WTC11 (cell line): ENCODE data around the gene SLAIN1. TPM values are rescaled to one million over a fixed set of nuclear protein-coding genes. Genes with fewer than 3 reads are reported as not detected.
A peak's percentile ranks its signal among the peaks of the same experiment; 100 is the strongest.

Experiments used
- ATAC-seq: fragments of 200-7000 bp; cut with Tn5 transposase; 2 replicates; pipeline ENCODE4 v1.10.0; 2021; ENCODE audit warnings: mild to moderate bottlenecking, moderate library complexity
- CTCF ChIA-PET: fragments of 300-600 bp; sonication (Branson Sonifier 250); formaldehyde crosslinking; loops from one replicate; lab custom pipeline; 2021; ENCODE audit warnings: antibody characterized with exemption; lab: Charles Lee
- POLR2A ChIA-PET: fragments of 350-600 bp; sonication (Branson Sonifier 250); formaldehyde crosslinking; loops from one replicate; lab custom pipeline; 2021; ENCODE audit warnings: antibody characterized with exemption; lab: Charles Lee
- DNase-seq: peaks from one replicate; pipeline ENCODE4 v3.0.0; 2021; ENCODE audit warnings: low spot score
- H3K27ac Mint-ChIP-seq: 2 replicates; pipeline ENCODE4 v1.8.0; 2021; ENCODE audit warnings: mixed read lengths
- H3K27me3 Mint-ChIP-seq: 2 replicates; pipeline ENCODE4 v1.8.0; 2021; ENCODE audit warnings: low read depth, mild to moderate bottlenecking, moderate library complexity, mixed read lengths
- H3K36me3 Mint-ChIP-seq: 2 replicates; pipeline ENCODE4 v1.8.0; 2021; ENCODE audit warnings: mixed read lengths
- H3K4me1 Mint-ChIP-seq: 2 replicates; pipeline ENCODE4 v1.8.0; 2022; ENCODE audit warnings: mixed read lengths
- H3K4me3 Mint-ChIP-seq: 2 replicates; pipeline ENCODE4 v1.8.0; 2021; ENCODE audit warnings: mild to moderate bottlenecking, moderate library complexity, mixed read lengths
- H3K9me3 Mint-ChIP-seq: 2 replicates; pipeline ENCODE4 v1.8.0; 2021; ENCODE audit warnings: mixed read lengths
- CREM ChIP-seq: sonication (generic); formaldehyde crosslinking; IDR thresholded peaks from 2 replicates; pipeline ENCODE4 v1.8.1; 2022; ENCODE audit warnings: mild to moderate bottlenecking, missing genetic modification reagents, moderate library complexity
- FOXJ3 ChIP-seq: sonication (generic); formaldehyde crosslinking; IDR thresholded peaks from 2 replicates; pipeline ENCODE4 v1.9.0; 2021; ENCODE audit warnings: missing genetic modification reagents, mild to moderate bottlenecking, borderline replicate concordance
- GABPB1 ChIP-seq: sonication (generic); formaldehyde crosslinking; IDR thresholded peaks from 2 replicates; pipeline ENCODE4 v1.8.1; 2023; ENCODE audit warnings: mild to moderate bottlenecking, missing genetic modification reagents
- HMGA2 ChIP-seq: fragments of 250-450 bp; sonication (Bioruptor Pico); IDR thresholded peaks from 2 replicates; pipeline ENCODE4 v1.4.0; 2021; ENCODE audit warnings: mild to moderate bottlenecking, moderate library complexity
- KAT7 ChIP-seq: sonication (generic); formaldehyde crosslinking; IDR thresholded peaks from 2 replicates; pipeline ENCODE4 v1.8.1; 2023; ENCODE audit warnings: missing genetic modification reagents, mild to moderate bottlenecking, borderline replicate concordance
- MXD4 ChIP-seq: fragments of 250-450 bp; sonication (Bioruptor Pico); IDR thresholded peaks from 2 replicates; pipeline ENCODE4 v1.8.0; 2021; ENCODE audit warnings: mild to moderate bottlenecking, moderate library complexity, borderline replicate concordance
- NFATC4 ChIP-seq: fragments of 250-450 bp; sonication (Bioruptor Pico); IDR thresholded peaks from 2 replicates; pipeline ENCODE4 v1.9.0; 2021; ENCODE audit warnings: mild to moderate bottlenecking
- NFYB ChIP-seq: sonication (generic); formaldehyde crosslinking; conservative IDR thresholded peaks from 2 replicates; pipeline ENCODE4 v1.8.0; 2022; ENCODE audit warnings: low read depth, missing genetic modification reagents
- NR3C1 ChIP-seq: sonication (generic); formaldehyde crosslinking; conservative IDR thresholded peaks from 2 replicates; pipeline ENCODE4 v1.8.1; 2023; ENCODE audit warnings: low read depth, mild to moderate bottlenecking, missing genetic modification reagents
- RELA ChIP-seq: sonication (generic); formaldehyde crosslinking; IDR thresholded peaks from 2 replicates; pipeline ENCODE4 v1.8.1; 2022; ENCODE audit warnings: missing genetic modification reagents, mild to moderate bottlenecking, borderline replicate concordance
- SMAD3 ChIP-seq: sonication (generic); formaldehyde crosslinking; IDR thresholded peaks from 2 replicates; pipeline ENCODE4 v1.8.0; 2022; ENCODE audit warnings: missing genetic modification reagents, mild to moderate bottlenecking, borderline replicate concordance
- TEAD1 ChIP-seq: sonication (generic); formaldehyde crosslinking; IDR thresholded peaks from 2 replicates; pipeline ENCODE4 v1.8.0; 2022; ENCODE audit warnings: mild to moderate bottlenecking, missing genetic modification reagents
- TP53 ChIP-seq: sonication (generic); formaldehyde crosslinking; IDR thresholded peaks from 2 replicates; pipeline ENCODE4 v1.8.1; 2023; ENCODE audit warnings: mild to moderate bottlenecking, missing genetic modification reagents
- ZNF423 ChIP-seq: fragments of 250-450 bp; sonication (Bioruptor Pico); IDR thresholded peaks from 2 replicates; pipeline ENCODE4 v2.1.2; 2022; ENCODE audit warnings: mild to moderate bottlenecking, moderate library complexity
- total RNA-seq: library from RNA; stranded (reverse); gene quantifications from 3 replicates; pipeline ENCODE4 v1.2.3, GENCODE V29; 2021
- TF ChIP-seq, protein P1 (sequence below): sonication (generic); formaldehyde crosslinking; conservative IDR thresholded peaks from 2 replicates; pipeline ENCODE4 v1.8.1; 2023; ENCODE audit warnings: mild to moderate bottlenecking, low read depth, missing genetic modification reagents, moderate library complexity
- TF ChIP-seq, protein P2 (sequence below): fragments of 250-450 bp; sonication (Bioruptor Pico); IDR thresholded peaks from 2 replicates; pipeline ENCODE4 v1.9.0; 2021; ENCODE audit warnings: mild to moderate bottlenecking
- TF ChIP-seq, protein P3 (sequence below): fragments of 200-600 bp; IDR thresholded peaks from 2 replicates; pipeline ENCODE4 v1.8.0; 2022; ENCODE audit warnings: antibody characterized with exemption
- TF ChIP-seq, protein P4 (sequence below): fragments of 250-450 bp; sonication (Bioruptor Pico); IDR thresholded peaks from 2 replicates; pipeline ENCODE4 v1.9.0; 2021; ENCODE audit warnings: mild to moderate bottlenecking
- TF ChIP-seq, protein P5 (sequence below): sonication (generic); formaldehyde crosslinking; IDR thresholded peaks from 2 replicates; pipeline ENCODE4 v1.8.1; 2022; ENCODE audit warnings: low read depth, missing genetic modification reagents, borderline replicate concordance
- TF ChIP-seq, protein P6 (sequence below): fragments of 250-450 bp; sonication (Bioruptor Pico); IDR thresholded peaks from 2 replicates; pipeline ENCODE4 v2.1.2; 2022; ENCODE audit warnings: mild to moderate bottlenecking, moderate library complexity

The SLAIN1 gene
- total RNA-seq, 1 experiment from 2014 or later, result 29.7 TPM

DNA sequence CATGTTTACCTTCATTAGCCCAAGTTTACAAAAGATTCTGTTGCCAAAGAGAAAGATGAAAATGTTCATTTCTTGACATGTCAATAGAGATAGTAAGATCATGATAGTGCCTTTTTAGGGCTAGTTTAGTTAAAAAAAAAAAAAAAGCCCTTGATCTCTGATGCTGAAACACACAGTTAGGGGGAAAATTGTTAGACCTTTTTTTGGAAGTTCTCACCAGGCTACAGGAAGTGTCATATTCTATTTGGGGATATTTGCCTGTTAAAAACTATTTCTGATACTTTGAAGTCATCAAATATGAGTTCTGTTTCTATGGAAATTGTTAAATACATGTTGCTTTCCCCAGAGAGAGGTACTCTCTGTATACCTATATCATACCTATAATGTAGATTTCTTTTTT lies 21.6 kb downstream of the SLAIN1 start:
- POLR2A ChIA-PET, result no interaction called here
- ATAC-seq (no peak), DNase-seq (no peak)
- Mint-ChIP-seq H3K27me3 (no peaks in the 10 kb centered on the region), H3K4me1 (peaks cover 49% of the 10 kb centered on the region), H3K4me3 (no peak overlapping the region), H3K9me3 (no peaks in the 10 kb centered on the region), H3K36me3 (peaks cover 22% of the 10 kb centered on the region), H3K27ac (peak overlapping the region; percentile 1; the same call in 1 of the 2 replicates)
- TF ChIP-seq FOXJ3 (CRISPR knock-in tag), result no peak
- no peak for TF ChIP-seq SMAD3
- TF ChIP-seq, protein P1, sequence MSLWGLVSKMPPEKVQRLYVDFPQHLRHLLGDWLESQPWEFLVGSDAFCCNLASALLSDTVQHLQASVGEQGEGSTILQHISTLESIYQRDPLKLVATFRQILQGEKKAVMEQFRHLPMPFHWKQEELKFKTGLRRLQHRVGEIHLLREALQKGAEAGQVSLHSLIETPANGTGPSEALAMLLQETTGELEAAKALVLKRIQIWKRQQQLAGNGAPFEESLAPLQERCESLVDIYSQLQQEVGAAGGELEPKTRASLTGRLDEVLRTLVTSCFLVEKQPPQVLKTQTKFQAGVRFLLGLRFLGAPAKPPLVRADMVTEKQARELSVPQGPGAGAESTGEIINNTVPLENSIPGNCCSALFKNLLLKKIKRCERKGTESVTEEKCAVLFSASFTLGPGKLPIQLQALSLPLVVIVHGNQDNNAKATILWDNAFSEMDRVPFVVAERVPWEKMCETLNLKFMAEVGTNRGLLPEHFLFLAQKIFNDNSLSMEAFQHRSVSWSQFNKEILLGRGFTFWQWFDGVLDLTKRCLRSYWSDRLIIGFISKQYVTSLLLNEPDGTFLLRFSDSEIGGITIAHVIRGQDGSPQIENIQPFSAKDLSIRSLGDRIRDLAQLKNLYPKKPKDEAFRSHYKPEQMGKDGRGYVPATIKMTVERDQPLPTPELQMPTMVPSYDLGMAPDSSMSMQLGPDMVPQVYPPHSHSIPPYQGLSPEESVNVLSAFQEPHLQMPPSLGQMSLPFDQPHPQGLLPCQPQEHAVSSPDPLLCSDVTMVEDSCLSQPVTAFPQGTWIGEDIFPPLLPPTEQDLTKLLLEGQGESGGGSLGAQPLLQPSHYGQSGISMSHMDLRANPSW (CRISPR knock-in tag), result no peak
- TF ChIP-seq TEAD1 (CRISPR knock-in tag), result no peak
- no peak for TF ChIP-seq HMGA2 (CRISPR knock-in tag)
- no peak for TF ChIP-seq ZNF423 (CRISPR knock-in tag)
- TF ChIP-seq, protein P2, sequence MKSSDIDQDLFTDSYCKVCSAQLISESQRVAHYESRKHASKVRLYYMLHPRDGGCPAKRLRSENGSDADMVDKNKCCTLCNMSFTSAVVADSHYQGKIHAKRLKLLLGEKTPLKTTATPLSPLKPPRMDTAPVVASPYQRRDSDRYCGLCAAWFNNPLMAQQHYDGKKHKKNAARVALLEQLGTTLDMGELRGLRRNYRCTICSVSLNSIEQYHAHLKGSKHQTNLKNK (CRISPR knock-in tag), result no peak
- no peak for TF ChIP-seq RELA (CRISPR knock-in tag)
- no peak for TF ChIP-seq NR3C1
- TF ChIP-seq NFYB, result no peak
- CTCF ChIA-PET, result no interaction called here

DNA sequence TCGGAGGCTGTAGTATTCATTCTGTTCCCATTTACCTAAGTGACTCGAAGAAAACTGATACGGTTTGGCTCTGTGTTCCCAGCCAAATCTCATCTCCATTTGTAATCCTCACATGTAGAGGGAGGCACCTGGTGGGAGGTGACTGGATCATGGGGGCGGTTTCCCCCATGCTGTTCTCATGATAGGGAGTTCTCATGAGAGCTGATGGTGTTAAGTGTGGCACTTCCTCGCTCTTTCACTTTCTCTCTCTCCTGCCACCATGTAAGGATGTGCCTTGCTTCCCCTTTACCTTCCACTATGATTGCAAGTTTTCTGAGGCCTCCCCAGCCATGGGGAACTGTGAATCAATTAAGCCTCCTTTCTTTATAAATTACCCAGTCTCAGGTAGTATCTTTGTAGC lies 23.5 kb downstream of the SLAIN1 start:
- POLR2A ChIA-PET, result no interaction called here
- no peak for DNase-seq
- Mint-ChIP-seq H3K27me3 (no peaks in the 10 kb centered on the region), H3K4me1 (peaks cover 54% of the 10 kb centered on the region), H3K27ac (no peak overlapping the region), H3K9me3 (no peaks in the 10 kb centered on the region), H3K4me3 (no peak overlapping the region), H3K36me3 (peaks cover 27% of the 10 kb centered on the region)
- TF ChIP-seq, protein P3, sequence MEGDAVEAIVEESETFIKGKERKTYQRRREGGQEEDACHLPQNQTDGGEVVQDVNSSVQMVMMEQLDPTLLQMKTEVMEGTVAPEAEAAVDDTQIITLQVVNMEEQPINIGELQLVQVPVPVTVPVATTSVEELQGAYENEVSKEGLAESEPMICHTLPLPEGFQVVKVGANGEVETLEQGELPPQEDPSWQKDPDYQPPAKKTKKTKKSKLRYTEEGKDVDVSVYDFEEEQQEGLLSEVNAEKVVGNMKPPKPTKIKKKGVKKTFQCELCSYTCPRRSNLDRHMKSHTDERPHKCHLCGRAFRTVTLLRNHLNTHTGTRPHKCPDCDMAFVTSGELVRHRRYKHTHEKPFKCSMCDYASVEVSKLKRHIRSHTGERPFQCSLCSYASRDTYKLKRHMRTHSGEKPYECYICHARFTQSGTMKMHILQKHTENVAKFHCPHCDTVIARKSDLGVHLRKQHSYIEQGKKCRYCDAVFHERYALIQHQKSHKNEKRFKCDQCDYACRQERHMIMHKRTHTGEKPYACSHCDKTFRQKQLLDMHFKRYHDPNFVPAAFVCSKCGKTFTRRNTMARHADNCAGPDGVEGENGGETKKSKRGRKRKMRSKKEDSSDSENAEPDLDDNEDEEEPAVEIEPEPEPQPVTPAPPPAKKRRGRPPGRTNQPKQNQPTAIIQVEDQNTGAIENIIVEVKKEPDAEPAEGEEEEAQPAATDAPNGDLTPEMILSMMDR, result no peak
- no peak for TF ChIP-seq KAT7 (CRISPR knock-in tag)
- no peak for TF ChIP-seq SMAD3
- no peak for TF ChIP-seq ZNF423 (CRISPR knock-in tag)
- no peak for TF ChIP-seq MXD4 (CRISPR knock-in tag)
- TF ChIP-seq, protein P4, sequence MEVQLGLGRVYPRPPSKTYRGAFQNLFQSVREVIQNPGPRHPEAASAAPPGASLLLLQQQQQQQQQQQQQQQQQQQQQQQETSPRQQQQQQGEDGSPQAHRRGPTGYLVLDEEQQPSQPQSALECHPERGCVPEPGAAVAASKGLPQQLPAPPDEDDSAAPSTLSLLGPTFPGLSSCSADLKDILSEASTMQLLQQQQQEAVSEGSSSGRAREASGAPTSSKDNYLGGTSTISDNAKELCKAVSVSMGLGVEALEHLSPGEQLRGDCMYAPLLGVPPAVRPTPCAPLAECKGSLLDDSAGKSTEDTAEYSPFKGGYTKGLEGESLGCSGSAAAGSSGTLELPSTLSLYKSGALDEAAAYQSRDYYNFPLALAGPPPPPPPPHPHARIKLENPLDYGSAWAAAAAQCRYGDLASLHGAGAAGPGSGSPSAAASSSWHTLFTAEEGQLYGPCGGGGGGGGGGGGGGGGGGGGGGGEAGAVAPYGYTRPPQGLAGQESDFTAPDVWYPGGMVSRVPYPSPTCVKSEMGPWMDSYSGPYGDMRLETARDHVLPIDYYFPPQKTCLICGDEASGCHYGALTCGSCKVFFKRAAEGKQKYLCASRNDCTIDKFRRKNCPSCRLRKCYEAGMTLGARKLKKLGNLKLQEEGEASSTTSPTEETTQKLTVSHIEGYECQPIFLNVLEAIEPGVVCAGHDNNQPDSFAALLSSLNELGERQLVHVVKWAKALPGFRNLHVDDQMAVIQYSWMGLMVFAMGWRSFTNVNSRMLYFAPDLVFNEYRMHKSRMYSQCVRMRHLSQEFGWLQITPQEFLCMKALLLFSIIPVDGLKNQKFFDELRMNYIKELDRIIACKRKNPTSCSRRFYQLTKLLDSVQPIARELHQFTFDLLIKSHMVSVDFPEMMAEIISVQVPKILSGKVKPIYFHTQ, result no peak
- TF ChIP-seq, protein P5, sequence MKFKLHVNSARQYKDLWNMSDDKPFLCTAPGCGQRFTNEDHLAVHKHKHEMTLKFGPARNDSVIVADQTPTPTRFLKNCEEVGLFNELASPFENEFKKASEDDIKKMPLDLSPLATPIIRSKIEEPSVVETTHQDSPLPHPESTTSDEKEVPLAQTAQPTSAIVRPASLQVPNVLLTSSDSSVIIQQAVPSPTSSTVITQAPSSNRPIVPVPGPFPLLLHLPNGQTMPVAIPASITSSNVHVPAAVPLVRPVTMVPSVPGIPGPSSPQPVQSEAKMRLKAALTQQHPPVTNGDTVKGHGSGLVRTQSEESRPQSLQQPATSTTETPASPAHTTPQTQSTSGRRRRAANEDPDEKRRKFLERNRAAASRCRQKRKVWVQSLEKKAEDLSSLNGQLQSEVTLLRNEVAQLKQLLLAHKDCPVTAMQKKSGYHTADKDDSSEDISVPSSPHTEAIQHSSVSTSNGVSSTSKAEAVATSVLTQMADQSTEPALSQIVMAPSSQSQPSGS (CRISPR knock-in tag), result no peak
- TF ChIP-seq TP53 (CRISPR knock-in tag), result no peak
- TF ChIP-seq NFATC4 (CRISPR knock-in tag), result no peak
- TF ChIP-seq, protein P6, sequence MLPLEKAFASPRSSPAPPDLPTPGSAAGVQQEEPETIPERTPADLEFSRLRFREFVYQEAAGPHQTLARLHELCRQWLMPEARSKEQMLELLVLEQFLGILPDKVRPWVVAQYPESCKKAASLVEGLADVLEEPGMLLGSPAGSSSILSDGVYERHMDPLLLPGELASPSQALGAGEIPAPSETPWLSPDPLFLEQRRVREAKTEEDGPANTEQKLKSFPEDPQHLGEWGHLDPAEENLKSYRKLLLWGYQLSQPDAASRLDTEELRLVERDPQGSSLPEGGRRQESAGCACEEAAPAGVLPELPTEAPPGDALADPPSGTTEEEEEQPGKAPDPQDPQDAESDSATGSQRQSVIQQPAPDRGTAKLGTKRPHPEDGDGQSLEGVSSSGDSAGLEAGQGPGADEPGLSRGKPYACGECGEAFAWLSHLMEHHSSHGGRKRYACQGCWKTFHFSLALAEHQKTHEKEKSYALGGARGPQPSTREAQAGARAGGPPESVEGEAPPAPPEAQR (CRISPR knock-in tag), result no peak
- TF ChIP-seq CREM (CRISPR knock-in tag), result no peak
- no peak for TF ChIP-seq GABPB1 (CRISPR knock-in tag)
- no peak for ATAC-seq
- CTCF ChIA-PET, result no interaction called here
